GM10847 (cell line): ENCODE measurements around the gene RGL2.

Source experiments
- POLR2A ChIP-seq: IDR thresholded peaks from 2 replicates; pipeline ENCODE4 v1.6.1; 2011; ENCODE audit not compliant: insufficient read length; ENCODE audit errors: extremely low read depth

The RGL2 gene

GRCh38 chr6:33272275-33273128, 26.2 kb downstream of the RGL2 start:
- no peak for TF ChIP-seq POLR2A

- peak; percentile 99 for TF ChIP-seq POLR2A
Measured at GRCh38 chr6:33271468-33272274, 27.1 kb downstream of the RGL2 start, which contains the start of the genes RPS18 and VPS52. TSS of gene RPS18 (plus strand) at chr6:33272075. CDS start at chr6:33272120, 45 bp downstream. TSS of gene VPS52 (minus strand) at chr6:33271876. CDS start at chr6:33271675, 201 bp downstream.

GRCh38 chr6:33271117-33271467, 27.6 kb downstream of the RGL2 start:
- no peak for TF ChIP-seq POLR2A

DNA sequence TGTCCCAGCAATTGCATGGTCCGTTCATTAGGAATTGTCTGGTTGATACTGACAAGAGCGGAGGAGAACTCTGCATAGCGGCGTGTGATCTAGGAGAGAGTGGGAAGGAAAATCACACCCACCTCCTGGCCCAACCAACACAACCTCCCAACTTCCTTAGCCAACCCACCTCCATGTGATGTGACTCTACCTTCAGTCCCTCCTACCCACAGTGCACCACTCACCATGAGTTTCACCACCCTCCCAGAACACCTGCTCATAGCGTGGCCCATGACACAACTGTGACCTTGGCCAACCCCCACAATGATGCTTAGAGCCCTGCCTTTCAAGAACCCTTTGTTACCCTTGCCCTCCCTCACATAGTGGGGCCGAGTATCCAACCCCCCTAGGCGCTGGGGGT, 34.7 kb downstream of the RGL2 start:
- no peak for TF ChIP-seq POLR2A

DNA sequence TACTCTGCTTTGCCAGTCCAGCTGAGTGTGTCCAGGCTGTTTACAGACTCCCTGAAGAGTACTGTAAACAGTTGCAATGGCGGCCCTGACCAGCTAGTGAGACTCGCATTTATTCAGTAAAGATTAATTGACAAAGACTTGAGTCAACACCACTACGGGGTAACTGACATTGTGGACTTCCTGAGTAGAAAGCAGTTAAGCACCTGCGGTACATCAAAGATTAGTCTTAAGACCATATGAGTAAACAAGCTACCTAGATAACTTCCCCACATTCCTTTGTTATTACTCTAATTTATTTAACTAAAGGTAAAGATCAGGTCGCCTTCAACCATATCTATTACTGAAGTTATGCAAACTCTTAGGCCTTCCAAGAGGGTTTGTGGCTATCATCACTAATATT, 39.7 kb downstream of the RGL2 start:
- no peak for TF ChIP-seq POLR2A

DNA sequence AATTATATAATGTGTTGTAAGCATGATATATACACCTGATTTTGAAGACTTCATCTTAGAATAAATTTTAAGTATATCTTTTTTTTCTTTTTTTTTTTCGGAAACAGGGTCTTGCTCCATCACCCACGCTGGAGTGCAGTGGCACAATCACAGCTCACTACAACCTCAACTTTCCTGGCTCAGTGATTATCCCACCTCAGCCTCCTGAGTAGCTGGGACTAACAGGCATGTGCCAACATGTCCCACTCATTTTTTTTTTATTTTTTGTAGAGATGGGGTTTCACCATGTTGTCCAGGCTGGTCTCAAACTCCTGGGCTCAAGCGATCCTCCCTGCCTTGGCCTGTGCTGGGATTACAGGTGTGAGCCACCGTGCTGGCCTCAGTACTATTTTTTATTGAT, 44.2 kb downstream of the RGL2 start:
- TF ChIP-seq POLR2A, result no peak

DNA sequence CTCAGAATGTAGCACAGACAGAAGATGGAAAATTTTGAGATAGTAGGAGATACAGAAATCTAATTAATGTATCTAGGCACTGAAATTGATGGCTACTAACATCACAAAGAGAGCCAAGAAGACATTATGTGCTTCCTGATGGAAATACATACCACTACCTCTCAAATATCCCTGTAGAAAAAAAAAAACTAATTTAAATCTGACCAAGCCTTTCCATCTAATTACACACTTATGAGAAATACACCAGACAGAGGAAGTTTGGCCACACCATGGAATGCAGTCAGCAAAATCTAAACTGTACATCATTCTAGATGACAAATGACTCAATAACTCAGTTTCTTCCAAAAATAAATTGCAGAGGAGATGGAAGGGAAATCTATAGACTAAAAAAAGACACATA, 46.0 kb downstream of the RGL2 start:
- no peak for TF ChIP-seq POLR2A

GRCh38 chr6:33251395-33252012, 47.2 kb downstream of the RGL2 start:
- TF ChIP-seq POLR2A, result no peak

GRCh38 chr6:33250731-33251130, 48.0 kb downstream of the RGL2 start:
- TF ChIP-seq POLR2A, result no peak

DNA sequence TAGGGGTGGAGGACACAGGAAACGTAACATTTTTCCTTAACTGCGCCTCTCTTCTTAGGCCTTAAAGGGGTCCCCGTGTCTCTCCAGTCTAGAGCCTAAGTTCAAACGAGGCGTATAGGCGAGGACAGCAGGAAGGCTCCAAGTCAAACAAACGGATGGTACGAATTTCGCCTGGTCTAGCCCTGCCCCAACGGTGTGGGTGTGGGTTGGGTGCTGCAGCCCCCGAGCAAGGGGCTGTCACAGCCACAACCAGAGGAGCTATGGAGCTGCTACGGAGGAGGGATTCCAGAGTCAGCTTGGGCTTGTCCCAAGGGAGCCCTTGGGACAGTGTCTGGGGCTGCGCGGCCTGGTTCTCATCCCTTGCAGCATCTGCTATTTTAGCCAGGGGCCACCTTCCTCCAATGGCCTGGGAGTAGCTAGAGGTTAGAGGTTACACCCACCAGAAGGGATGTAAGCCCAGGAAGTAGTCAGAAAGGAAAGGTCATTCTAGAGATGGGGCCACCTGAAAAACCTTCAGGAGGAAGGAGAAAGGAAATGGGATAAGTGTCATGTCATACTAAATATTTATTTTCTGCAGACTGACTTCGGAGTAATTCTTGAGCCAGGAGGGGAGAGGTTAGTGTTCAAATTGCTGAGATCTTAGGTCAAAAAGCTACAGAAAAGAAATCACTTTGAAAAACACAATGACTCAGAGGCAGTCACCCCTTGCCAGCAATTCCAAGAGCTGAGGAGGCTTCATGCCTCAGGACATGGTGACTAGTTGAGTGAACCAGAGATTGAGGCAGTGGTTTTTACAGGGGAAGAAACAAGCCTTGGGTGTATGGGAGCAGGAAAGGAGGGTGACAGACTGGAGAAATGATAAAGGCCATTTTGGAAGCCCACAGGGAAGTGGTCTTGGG, 48.8 kb downstream of the RGL2 start:
- no peak for TF ChIP-seq POLR2A

GRCh38 chr6:33248932-33249731, 49.6 kb downstream of the RGL2 start:
- TF ChIP-seq POLR2A, result peak; percentile 87

DNA sequence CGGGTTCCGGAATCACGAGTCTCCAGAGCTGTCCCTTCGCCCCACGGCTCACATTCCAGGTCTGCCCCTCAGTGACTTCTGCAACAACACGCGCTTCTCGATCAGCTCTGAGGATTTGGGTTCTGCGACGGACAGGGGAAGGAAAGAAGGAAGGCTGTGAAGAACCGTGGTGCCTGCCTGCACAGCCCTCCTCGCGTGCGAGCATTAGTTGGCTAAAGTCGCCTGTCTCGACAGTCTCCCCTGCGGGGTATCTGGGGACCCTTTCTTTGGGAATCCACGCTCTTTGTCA, 50.2 kb downstream of the RGL2 start:
- no peak for TF ChIP-seq POLR2A

DNA sequence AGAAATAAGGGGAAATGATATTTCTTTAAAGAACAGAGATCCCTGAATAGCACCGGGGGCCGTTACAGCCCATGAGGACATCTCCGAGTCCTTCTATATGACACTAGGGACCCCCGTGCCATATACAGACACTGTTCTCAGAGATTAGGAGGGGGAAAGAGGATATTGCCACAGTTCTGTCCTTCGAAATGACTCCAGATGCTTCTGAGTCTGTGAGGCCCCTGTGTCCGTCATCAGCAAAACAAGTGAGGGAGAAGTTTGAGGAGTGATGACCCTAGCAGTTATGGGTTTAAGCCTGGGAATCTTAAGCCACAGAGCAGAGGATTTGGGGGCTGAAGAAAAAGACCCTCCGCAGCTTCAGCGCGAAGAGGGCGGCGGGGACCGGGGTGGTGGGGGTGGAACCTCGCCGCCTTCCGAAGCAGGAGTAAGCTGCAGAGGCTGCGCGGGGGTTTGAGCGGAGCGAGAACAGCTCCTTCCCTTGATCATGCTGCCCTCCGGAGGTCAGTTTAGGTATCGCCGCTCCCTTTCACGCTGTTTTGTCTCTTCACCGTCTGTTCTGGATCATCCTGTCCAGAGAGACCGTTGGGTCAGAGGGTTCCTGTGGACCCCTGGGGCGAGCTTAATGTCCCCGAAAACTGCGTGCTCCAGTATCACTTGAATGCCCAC, 50.6 kb downstream of the RGL2 start:
- TF ChIP-seq POLR2A, result no peak

DNA sequence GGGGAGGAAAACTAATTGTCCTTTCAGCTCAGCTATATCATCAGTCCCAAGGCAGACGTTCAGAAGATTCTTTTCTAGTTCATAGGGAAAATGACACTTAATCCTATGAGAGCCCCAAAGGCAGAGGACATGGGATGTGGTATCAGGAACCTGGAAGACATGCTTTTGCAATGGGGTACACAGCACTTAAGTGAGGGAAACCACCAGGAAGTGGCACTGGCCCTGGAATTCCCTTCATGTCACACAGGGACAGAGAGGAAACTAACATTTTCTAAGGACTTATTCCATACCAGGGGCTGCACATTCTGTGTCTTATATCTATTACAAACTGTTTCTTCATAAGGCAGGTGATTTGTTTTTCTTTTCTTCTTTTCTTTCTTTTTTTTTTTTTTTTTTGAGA, 55.3 kb downstream of the RGL2 start:
- TF ChIP-seq POLR2A, result no peak
